ENCODE measurements around the gene IL10RA.
"Not testable (repeated sequence)": the region's sequence is repeated elsewhere in the genome, so short reads cannot be mapped to it uniquely, and the experiment has no call there.

Gene IL10RA

GRCh38 chr11:118004543-118005223 is 18.5 kb downstream of the IL10RA start:
- in situ Hi-C loops (cut with MboI; ENCODE audit: low sequenced_read_pairs), result no loop called here

- in situ Hi-C loops (cut with MboI; ENCODE audit: low sequenced_read_pairs), result no loop called here
Observed at GRCh38 chr11:118005224-118006152, 19.3 kb downstream of the IL10RA start.

GRCh38 chr11:118006153-118006534 is 19.9 kb downstream of the IL10RA start:
- in situ Hi-C loops (cut with MboI; ENCODE audit: low sequenced_read_pairs), result no loop called here

- in situ Hi-C loops (cut with MboI; ENCODE audit: low sequenced_read_pairs), result no loop called here
Observed at GRCh38 chr11:118007040-118007439, 20.8 kb downstream of the IL10RA start.

GRCh38 chr11:118007563-118008270 is 21.5 kb downstream of the IL10RA start:
- in situ Hi-C loops (cut with MboI; ENCODE audit: low sequenced_read_pairs), result not testable (repeated sequence)

GRCh38 chr11:118008271-118008911 is 22.2 kb downstream of the IL10RA start:
- in situ Hi-C loops (cut with MboI; ENCODE audit: low sequenced_read_pairs), result no loop called here

- in situ Hi-C loops (cut with MboI; ENCODE audit: low sequenced_read_pairs), result no loop called here
Observed at GRCh38 chr11:118009864-118010737, 23.9 kb downstream of the IL10RA start.

GRCh38 chr11:118010738-118011461 is 24.7 kb downstream of the IL10RA start:
- in situ Hi-C loops (cut with MboI; ENCODE audit: low sequenced_read_pairs), result no loop called here

- in situ Hi-C loops (cut with MboI; ENCODE audit: low sequenced_read_pairs), result no loop called here
Observed at GRCh38 chr11:118012083-118012669, 26.0 kb downstream of the IL10RA start.

- in situ Hi-C loops (cut with MboI; ENCODE audit: low sequenced_read_pairs), result no loop called here
Observed at GRCh38 chr11:118014022-118014421, 27.8 kb downstream of the IL10RA start.

GRCh38 chr11:118015385-118015841 is 29.2 kb downstream of the IL10RA start:
- in situ Hi-C loops (cut with MboI; ENCODE audit: low sequenced_read_pairs), result no loop called here

GRCh38 chr11:118016104-118016503 is 29.9 kb downstream of the IL10RA start:
- in situ Hi-C loops (cut with MboI; ENCODE audit: low sequenced_read_pairs), result no loop called here

- in situ Hi-C loops (cut with MboI; ENCODE audit: low sequenced_read_pairs), result no loop called here
Observed at GRCh38 chr11:118017111-118017510, 30.9 kb downstream of the IL10RA start.

- in situ Hi-C loops (cut with MboI; ENCODE audit: low sequenced_read_pairs), result no loop called here
Observed at GRCh38 chr11:118017631-118018315, 31.6 kb downstream of the IL10RA start.

- in situ Hi-C loops (cut with MboI; ENCODE audit: low sequenced_read_pairs), result no loop called here
Observed at GRCh38 chr11:118018401-118018800, 32.2 kb downstream of the IL10RA start.

GRCh38 chr11:118021146-118021545 is 35.0 kb downstream of the IL10RA start:
- in situ Hi-C loops (cut with MboI; ENCODE audit: low sequenced_read_pairs), result no loop called here

GRCh38 chr11:118027694-118028093 is 41.5 kb downstream of the IL10RA start:
- in situ Hi-C loops (cut with MboI; ENCODE audit: low sequenced_read_pairs), result no loop called here

- in situ Hi-C loops (cut with MboI; ENCODE audit: low sequenced_read_pairs), result no loop called here
Observed at GRCh38 chr11:118028626-118029025, 42.4 kb downstream of the IL10RA start.
